Adrenal gland (tissue), 12 donors: Measurements from ENCODE around the gene HES5. TPM values are rescaled to one million over a fixed set of nuclear protein-coding genes. Genes with fewer than 3 reads are reported as not detected.
"Not testable (repeated sequence)": the region's sequence is repeated elsewhere in the genome, so short reads cannot be mapped to it uniquely, and the experiment has no call there.

Experiments used
- DNase-seq, 7 donors: peaks; one replicate each; pipeline ENCODE4 v3.0.0-alpha.2; 2019 to 2020
- H3K27ac ChIP-seq, 5 donors: fragments of 200-600 bp; sonication (generic) in 4 of 5; 1 replicate in 3 of 5; 2 replicates in 2 of 5; pipeline versions ENCODE4 v1.5.1 to v1.8.0; 2016 to 2020; ENCODE audit warnings: mild to moderate bottlenecking in 1 of 5
- H3K27me3 ChIP-seq: fragments of 200-600 bp; 2 replicates; pipeline ENCODE4 v1.8.0; 2021
- H3K36me3 ChIP-seq, 2 donors: fragments of 200-600 bp; replicated peaks in 1 of 2; 1 replicate in 1 of 2; 2 replicates in 1 of 2; pipeline versions ENCODE4 v1.5.1 to v1.8.0; 2018 to 2022
- H3K4me1 ChIP-seq, 2 donors: fragments of 200-600 bp; replicated peaks in 1 of 2; 1 replicate in 1 of 2; 2 replicates in 1 of 2; pipeline versions ENCODE4 v1.5.1 to v1.8.0; 2018 to 2021
- H3K4me3 ChIP-seq, 4 donors: fragments of 200-600 bp; sonication (generic) in 3 of 4; one replicate each; pipeline ENCODE4 v1.5.1; 2016 to 2018
- H3K9me3 ChIP-seq, 3 donors: fragments of 200-600 bp; sonication (generic) in 1 of 3; replicated peaks in 1 of 3; 1 replicate in 2 of 3; 2 replicates in 1 of 3; pipeline versions ENCODE4 v1.5.1 to v1.8.0; 2016 to 2021
- POLR2A ChIP-seq, 2 donors: fragments of 450-650 bp; IDR thresholded peaks; one replicate each; pipeline ENCODE4 v1.6.1; 2017; ENCODE audit warnings: antibody characterized with exemption in 2 of 2, mild to moderate bottlenecking in 2 of 2, moderate library complexity in 1 of 2
- WGBS, 4 donors: extraction: QIAGEN DNeasy Blood & Tissue Kit in 2 of 4; methylation state at CpG; one replicate each; pipeline versions ENCODE4 v1.1.5 to v1.1.7; 2013 to 2017; 5-methylcytosine and 5-hydroxymethylcytosine counted together
- intact Hi-C, 2 donors: fragments of 100-400 bp; cut with DNase I; formaldehyde crosslinking; loops; one replicate each; pipeline versions ENCODE4 v1.14.1 to v1.15.0; 2022 to 2023
- polyA plus RNA-seq, 3 donors: library from polyadenylated mRNA; stranded (reverse); fragments of 200-250 nt in 2 of 3; fragments of 350-450 nt in 1 of 3; fragmentation: Illumina TruSeq in 1 of 3; extraction: RNeasy Lipid Tissue Mini Kit (QIAGEN cat#74804) in 1 of 3; gene quantifications; one replicate each; pipeline ENCODE4 v1.2.3, GENCODE V29; 2013 to 2014
- total RNA-seq, 9 donors: library from RNA; depleted of rRNA in 4 of 9; stranded (reverse); fragments of >200 nt in 4 of 9; fragments of 120-200 nt in 1 of 9; fragmentation: NEBNext Ultra II Directional in 1 of 9; extraction: Animal tissue kit (Norgen Biotek cat#: 25700) in 1 of 9; gene quantifications; one replicate each; pipeline versions ENCODE4 v1.1.0 to v1.2.4, GENCODE V29; 2013 to 2023
- TF ChIP-seq, protein P1 (sequence below), 6 experiments: fragments of 450-650 bp in 4 of 6; fragments of 200-600 bp in 2 of 6; sonication (generic) in 1 of 6; IDR thresholded peaks; 1 replicate in 5 of 6; 2 replicates in 1 of 6; pipeline versions ENCODE4 v1.5.1 to v1.8.0; 2016 to 2021; ENCODE audit warnings: antibody characterized with exemption in 6 of 6, mild to moderate bottlenecking in 2 of 6, moderate library complexity in 1 of 6
- donor health status: healthy with polysubstance abuse.
- donor health status: Bipolar disorder and iron deficiency.
- donor health status: DM: yes; HTN: yes; CAD: no.
- donor health status: DM: no; HTN: no; CAD: no.
- donor health status: DM: no; HTN: no; CAD: no.
- donor health status: DM: yes; HTN: yes; CAD: no.

HES5 gene
- total and polyA plus RNA-seq, 12 donors, result 0.28 TPM; not detected in 11

DNA sequence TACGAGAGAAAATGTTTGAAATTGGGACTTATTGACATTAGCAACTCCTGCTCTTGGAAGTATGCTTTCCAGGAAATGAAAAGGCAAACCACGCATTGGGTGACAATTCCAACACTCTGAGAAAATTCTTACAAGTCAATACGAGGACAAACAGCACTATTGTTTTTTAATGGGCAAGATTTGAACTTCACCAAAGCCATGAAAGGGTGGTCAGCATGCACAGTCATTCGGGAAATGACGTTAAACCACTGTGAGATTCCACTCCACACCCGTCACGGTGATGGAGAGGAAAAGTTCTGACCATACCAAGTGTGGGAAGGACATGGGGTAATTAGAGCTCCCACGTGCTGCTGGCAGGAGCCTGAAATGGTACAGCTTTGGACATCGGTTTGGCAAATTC, 44.3 kb upstream of the HES5 start:
- no peaks in the 10 kb centered on the region for H3K9me3 ChIP-seq
- H3K27ac ChIP-seq, result no peak overlapping the region
- WGBS, 4 donors, result 80 to 82% (median 81%) methylated on average over 9 of the region's 9 CpGs
- H3K4me1 ChIP-seq, result no peaks in the 10 kb centered on the region
- no peaks in the 10 kb centered on the region for H3K36me3 ChIP-seq
- no peak overlapping the region for H3K4me3 ChIP-seq
- DNase-seq, result no peak
- TF ChIP-seq POLR2A (IDR thresholded peaks at IDR 0.05), result no peak
- TF ChIP-seq, protein P1, sequence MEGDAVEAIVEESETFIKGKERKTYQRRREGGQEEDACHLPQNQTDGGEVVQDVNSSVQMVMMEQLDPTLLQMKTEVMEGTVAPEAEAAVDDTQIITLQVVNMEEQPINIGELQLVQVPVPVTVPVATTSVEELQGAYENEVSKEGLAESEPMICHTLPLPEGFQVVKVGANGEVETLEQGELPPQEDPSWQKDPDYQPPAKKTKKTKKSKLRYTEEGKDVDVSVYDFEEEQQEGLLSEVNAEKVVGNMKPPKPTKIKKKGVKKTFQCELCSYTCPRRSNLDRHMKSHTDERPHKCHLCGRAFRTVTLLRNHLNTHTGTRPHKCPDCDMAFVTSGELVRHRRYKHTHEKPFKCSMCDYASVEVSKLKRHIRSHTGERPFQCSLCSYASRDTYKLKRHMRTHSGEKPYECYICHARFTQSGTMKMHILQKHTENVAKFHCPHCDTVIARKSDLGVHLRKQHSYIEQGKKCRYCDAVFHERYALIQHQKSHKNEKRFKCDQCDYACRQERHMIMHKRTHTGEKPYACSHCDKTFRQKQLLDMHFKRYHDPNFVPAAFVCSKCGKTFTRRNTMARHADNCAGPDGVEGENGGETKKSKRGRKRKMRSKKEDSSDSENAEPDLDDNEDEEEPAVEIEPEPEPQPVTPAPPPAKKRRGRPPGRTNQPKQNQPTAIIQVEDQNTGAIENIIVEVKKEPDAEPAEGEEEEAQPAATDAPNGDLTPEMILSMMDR (IDR thresholded peaks at IDR 0.05), result no peak
- peaks cover 5% of the 10 kb centered on the region for H3K27me3 ChIP-seq
- intact Hi-C loops, result no loop called here

DNA sequence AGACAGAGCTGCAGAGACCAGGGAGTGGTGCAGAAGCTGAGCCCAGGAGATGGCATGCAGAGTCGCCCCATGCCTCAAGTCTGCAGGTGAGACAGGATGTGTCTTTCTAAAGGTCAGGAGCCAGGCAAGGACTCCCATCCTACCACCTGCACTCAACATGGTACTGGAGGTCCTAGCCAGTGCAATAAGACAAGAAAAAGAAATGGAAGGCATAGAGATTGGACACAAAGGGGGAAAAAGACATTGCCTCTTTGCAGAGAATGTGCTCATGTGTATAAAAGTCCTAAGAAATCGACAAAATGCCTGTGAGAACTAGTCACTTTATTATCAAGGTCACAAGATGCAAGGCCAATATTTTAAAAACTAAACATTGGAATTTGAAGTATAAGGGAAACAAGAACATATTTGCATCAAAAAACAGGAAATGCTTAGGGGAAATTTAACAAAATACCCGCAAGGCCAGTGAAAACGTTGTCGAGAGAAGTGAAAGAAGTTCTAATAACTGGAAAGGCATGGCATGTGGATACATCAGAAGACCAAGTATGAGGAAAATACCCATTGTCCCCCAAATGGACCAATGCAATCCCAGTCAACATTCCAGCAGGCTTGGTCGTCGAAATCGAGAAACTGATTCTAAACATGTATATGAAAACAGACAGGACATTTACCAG, 43.3 kb upstream of the HES5 start:
- Histone ChIP-seq H3K4me1 (no peaks in the 10 kb centered on the region), H3K4me3 (no peak overlapping the region), H3K36me3 (no peaks in the 10 kb centered on the region), H3K27ac (no peak overlapping the region), H3K9me3 (no peaks in the 10 kb centered on the region), H3K27me3 (peaks cover 5% of the 10 kb centered on the region)
- intact Hi-C loops, result no loop called here
- WGBS, 4 donors, result 79 to 81% (median 80%) methylated on average over 8 of the region's 8 CpGs
- no peak for DNase-seq
- TF ChIP-seq, protein P1 (IDR thresholded peaks at IDR 0.05), result no peak
- TF ChIP-seq POLR2A (IDR thresholded peaks at IDR 0.05), result no peak

DNA sequence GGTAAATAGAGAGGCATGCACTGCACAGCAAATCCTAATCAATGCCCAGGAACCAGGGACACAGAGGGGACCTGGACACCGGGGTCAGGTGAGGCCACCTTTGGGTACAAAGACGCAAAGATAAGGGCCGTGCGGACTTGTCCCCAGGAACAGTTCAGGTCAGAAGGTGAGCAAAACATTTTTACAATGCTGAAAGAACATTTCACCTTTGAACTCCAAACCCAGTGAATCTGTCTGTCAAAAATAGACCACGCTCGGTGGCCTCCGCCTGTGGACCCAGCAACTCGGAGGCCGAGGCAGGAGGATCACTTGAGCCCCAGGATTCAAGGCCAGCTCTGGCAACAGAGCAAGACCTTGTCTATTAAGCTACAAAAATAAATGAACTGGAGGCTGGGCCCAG, 41.3 kb upstream of the HES5 start:
- Histone ChIP-seq H3K27me3 (no peaks in the 10 kb centered on the region), H3K4me3 (no peak overlapping the region), H3K9me3 (no peaks in the 10 kb centered on the region), H3K4me1 (no peaks in the 10 kb centered on the region), H3K36me3 (no peaks in the 10 kb centered on the region), H3K27ac (no peak overlapping the region)
- intact Hi-C loops, result no loop called here
- 85 to 91% (median 87%) methylated on average over 9 of the region's 9 CpGs for WGBS, 4 donors
- no peak for DNase-seq
- TF ChIP-seq POLR2A (IDR thresholded peaks at IDR 0.05), result no peak
- TF ChIP-seq, protein P1 (IDR thresholded peaks at IDR 0.05), result no peak

DNA sequence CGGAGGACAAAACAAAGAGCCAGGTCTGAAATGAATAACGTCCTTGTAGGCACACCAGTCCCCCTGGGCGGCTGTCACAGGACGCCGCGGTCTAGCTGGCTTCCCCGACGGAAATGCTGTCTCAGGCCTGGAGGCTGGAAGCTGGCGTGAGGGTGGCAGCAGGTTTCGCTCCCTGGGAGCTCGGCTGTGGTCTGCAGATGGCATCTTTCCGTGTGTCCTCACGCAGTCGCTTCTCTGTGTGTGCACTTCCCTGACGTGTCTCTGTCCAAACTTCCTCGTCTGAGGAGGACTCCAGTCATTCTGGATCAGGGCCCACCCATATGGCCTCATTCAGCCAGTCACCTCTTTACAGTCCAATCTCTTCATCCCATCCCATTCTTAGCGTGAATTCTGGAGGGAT, 40.3 kb upstream of the HES5 start:
- Histone ChIP-seq H3K27ac (no peak overlapping the region), H3K36me3 (no peaks in the 10 kb centered on the region), H3K4me1 (no peaks in the 10 kb centered on the region), H3K9me3 (no peaks in the 10 kb centered on the region), H3K4me3 (no peak overlapping the region), H3K27me3 (no peaks in the 10 kb centered on the region)
- 80 to 85% (median 84%) methylated on average over 15 to 17 of the region's 17 CpGs for WGBS, 4 donors
- TF ChIP-seq, protein P1 (IDR thresholded peaks at IDR 0.05), result no peak
- TF ChIP-seq POLR2A (IDR thresholded peaks at IDR 0.05), result no peak
- DNase-seq, result no peak
- intact Hi-C loops, result no loop called here

DNA sequence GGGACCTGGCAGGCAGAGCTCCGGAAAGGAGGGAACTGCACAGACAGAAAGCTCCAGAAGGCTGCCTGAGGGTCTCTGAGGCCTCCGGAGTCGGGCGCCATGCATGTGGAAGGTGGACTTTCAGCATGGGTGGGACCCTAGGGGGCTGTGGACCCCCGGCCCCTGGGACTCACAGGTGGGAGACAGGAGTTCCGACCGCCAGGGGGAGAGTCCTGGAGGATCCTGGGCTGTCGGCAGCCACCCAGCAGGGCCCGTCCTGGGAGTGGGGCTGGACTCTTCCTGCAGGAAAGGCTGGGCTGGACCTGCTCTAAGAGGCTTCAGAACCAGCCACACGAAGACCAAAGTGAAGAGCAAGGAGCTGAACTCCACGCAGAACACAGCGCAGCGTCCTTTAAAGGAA, 39.6 kb upstream of the HES5 start:
- H3K36me3 ChIP-seq, H3K4me3 ChIP-seq, H3K27ac ChIP-seq, H3K27me3 ChIP-seq, intact Hi-C loops, DNase-seq, H3K4me1 ChIP-seq, H3K9me3 ChIP-seq: not testable (repeated sequence)
- WGBS, 4 donors, result 76 to 91% (median 88%) methylated on average over 4 to 13 of the region's 13 CpGs
